DMS79 treated with DMSO at 0.1 percent for 48 hours (cell line): ENCODE results near the gene ATP11A.

ENCODE experiments used
- DNase-seq: peaks from one replicate; lab custom pipeline; 2025; lab: John Stamatoyannopoulos, UW

Gene ATP11A

DNA sequence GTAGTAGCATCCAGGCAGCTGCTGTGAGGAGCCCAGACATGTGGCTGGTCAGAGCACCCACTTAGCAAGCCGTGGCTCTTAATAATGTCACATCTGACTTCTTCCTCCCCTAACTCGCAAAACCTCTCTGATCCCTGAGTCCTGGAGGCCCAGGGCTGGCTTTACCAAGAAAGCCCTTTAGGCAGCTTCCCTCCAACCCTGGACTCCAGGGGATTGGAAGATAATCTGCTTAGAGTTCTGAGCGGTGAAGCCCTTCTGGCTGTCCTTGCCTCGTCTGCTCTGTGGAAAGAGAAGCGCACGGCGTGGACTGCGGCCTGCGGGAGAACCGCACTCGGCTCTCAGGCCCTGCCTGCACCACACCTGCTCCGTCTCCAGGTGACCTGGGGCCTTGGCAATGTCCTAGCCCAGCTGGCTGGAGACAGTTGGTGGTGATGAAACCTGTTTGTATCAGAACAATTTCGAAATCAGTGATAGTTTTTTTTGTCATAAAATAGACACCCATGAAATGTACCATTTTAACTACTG is 214.7 kb downstream of the ATP11A start:
- no peak for DNase-seq

- no peak for DNase-seq
Measured at GRCh38 chr13:112905086-112905485, 215.2 kb downstream of the ATP11A start.

DNA sequence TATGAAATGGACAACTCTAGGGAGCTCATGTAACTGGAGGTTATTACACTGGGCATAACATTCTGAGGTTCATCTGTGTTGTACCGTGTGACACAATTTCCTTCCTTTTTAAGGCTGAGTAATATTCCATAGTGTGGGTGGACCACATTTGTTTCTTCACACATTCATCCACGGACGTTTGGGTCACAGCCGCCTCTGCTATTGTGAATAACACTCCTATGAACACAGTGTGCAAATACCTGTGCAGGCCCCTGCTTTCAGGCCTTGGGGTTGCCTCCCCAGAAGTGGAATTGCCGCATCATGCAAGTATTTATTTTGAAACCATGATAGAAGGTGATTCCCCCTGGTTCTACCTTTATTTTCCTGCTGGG is 215.8 kb downstream of the ATP11A start:
- no peak for DNase-seq

DNA sequence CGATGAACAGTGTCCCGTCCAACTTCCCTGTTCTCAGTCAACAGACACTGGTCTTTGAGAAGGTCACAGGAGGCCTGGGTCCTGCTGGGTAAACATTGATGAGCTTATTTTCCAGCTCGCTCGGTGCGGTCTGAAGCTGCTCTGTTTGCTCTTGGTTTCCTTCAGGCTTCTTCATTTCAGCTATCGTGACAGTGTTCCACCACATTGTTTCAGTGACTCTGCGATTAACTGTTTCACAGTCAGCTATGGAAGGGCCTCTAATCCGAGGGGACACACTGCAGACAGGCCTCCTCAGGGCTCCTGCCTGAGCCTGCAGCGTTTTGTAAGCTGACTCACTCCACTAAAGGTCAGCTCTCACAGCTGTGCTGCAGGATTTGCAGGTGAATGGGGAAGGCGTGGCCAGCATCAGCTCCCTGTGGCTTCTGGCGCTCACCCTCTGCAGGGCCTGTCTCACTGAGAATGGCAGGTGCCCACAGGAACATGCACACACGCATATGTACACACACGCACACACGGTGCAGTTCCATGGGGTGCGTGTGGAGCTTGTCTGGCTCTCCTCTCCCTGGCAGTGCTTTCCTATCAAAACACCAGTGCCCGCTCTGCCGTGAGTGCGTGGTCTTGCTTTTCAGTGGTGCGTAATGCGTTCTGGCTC is 216.3 kb downstream of the ATP11A start:
- no peak for DNase-seq

- DNase-seq = no peak
Measured at GRCh38 chr13:112907286-112907685, 217.4 kb downstream of the ATP11A start.

DNA sequence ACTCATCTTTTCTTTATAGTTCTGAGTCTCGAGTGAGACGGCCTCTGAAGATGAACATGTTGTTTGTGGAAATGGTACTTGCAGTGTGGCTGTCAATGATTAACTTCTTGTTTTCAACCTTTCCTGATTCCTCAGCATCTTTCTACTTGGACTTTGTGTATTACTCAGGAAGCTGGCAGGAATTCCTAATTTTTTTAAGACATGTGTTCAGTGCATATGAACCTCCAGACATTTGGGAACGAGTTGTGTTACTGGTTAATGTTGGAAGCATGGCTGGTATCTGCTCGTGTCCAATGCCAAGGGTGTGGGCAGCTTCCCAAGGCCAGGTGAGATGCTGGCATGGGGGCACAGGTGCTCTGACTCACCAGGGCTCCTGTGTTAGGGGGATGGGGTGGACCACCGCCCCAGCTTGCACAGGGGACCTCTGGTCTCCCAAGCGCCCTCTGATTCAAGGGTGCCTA is 218.1 kb downstream of the ATP11A start:
- no peak for DNase-seq

DNA sequence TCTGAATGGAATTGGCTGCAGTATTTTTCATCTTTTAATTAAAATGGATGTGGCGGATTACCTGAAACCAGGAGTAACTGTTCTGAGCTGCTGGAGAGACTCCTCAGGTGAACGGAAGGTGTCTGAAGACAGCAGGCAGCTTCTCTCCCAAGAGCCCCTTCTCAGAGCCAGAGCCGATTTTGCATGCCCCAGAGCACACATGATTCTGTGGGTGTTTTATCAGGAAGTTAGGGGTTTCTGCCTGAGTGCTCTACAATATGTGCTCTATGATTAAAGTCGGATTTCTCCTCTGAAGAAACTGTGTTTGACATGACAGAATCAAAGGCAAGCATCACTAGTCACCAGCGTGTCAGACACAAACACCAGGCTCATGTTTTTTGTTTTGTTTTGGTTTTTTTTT is 218.5 kb downstream of the ATP11A start:
- DNase-seq = no peak

GRCh38 chr13:112910016-112910415 is 220.2 kb downstream of the ATP11A start:
- no peak for DNase-seq

- DNase-seq = no peak
Measured at GRCh38 chr13:112910616-112911280, 220.9 kb downstream of the ATP11A start.

DNA sequence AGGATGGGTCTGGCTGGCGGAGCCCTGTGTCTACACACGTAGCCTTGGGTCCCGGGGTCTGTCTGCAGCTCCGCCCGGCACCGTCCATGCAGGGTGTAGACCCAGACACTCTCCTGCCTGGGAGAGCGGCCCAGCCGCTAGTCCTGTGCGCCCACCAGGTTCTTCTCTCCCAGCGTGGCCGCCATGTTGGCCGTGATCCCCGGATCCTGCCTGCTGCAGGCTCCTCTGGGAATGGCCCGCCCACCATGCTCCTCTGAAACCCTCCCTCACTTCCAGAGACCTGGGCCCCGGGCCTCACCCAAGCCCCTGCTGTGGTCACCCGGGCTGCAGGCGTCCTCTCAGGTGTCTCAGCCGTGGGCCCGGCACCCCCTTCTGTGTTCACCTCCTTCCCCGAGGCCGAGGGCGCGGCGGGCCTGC is 221.5 kb downstream of the ATP11A start:
- no peak for DNase-seq

GRCh38 chr13:112911883-112912282 is 222.0 kb downstream of the ATP11A start:
- DNase-seq = no peak

GRCh38 chr13:112912726-112913440 is 223.0 kb downstream of the ATP11A start:
- DNase-seq = no peak

- no peak for DNase-seq
Measured at GRCh38 chr13:112916296-112916695, 226.5 kb downstream of the ATP11A start.

DNA sequence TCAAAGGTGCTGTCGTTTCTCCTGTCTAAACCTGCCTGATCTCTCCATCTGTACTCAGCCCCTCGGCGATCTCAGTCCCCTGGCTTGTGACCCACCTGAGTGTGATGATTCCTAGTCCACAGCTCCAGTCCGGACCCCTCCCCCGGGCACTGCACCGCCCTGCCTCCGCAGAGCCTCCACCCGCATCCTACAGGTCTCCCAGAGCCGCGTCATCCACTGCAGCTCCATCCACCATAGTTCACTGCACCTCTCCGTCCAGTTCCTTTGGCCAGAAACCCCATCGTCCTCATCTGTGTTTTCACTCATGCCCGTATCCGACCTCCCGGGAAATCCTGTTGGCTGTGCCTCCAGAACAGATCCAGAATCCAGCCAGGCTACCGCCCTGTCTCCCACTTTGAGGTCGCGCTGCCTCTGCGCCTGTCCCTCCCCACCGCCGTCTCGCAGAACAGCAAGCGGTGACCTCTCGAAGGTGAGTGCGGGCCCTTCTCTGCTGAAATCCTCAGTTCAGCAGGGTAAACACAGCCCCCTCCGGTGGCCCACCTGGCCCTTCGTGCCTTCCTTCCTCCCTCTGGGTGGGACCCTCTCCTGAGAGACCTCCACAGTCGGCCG is 227.3 kb downstream of the ATP11A start:
- no peak for DNase-seq

- no peak for DNase-seq
Measured at GRCh38 chr13:112917737-112918136, 227.9 kb downstream of the ATP11A start.

GRCh38 chr13:112918266-112918665 is 228.4 kb downstream of the ATP11A start:
- DNase-seq = no peak

DNA sequence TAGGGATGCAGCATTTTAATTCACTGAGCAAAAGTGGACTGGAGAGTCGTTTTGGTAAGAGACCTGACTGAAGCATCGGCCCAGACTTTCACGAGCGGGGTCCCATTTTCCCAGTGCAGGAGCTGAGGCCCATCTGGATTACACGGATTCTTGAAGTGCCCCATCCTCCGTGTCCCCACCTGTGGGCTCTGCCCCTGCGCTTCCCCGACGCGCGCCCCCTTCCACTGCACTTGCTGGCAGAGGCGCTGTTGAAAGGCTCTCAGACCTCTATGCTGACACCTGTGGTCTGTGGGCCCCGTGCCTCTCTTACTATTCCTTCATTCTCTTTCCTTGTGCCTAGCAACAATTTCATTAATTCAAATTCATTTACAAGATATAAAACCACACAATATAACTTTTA is 228.9 kb downstream of the ATP11A start:
- DNase-seq = no peak

DNA sequence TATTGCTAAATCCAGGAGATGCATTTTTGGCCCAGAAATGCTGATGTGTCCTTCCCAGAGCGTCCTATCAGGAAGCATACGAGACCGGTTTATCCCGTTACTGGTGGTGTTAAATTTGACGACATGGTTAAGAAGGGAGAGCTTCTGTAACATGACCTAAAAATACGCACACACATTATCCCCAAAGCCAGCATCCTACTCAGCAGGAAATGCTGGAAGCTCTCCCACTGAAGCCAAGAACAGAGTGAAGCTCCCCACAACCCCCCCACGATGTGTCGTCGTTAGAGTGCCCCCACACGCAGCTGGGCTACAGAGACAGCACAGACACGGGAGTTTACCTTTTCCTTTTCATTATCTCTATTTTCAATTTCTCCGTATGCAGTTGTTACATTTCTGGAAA is 234.1 kb downstream of the ATP11A start:
- DNase-seq = no peak

DNA sequence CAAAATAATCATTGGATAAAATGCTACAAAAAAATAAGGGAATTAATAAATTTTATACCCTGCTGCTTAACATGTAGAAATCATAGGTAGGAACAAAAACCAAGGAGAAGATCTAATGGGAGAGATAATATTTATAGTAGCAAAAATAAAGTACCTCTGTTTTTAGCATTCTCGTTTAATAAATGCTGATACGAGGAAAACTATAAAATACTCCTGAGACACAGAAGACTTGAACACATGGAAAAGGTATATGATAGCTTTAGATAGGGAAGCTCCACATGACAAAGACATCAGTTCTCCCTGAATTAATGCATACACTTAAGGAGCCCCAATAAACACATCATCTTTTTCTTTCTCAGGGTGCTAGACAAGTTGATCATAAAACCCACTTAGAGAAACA is 234.5 kb downstream of the ATP11A start:
- DNase-seq = no peak

GRCh38 chr13:112926003-112926402 is 236.2 kb downstream of the ATP11A start:
- DNase-seq = no peak

GRCh38 chr13:112926993-112927392 is 237.2 kb downstream of the ATP11A start:
- no peak for DNase-seq
